GM12874 (cell line): ENCODE results near the gene OR2L3.

Experiments used
- CTCF ChIP-seq: IDR thresholded peaks from 2 replicates; pipeline ENCODE4 v1.5.1; 2011; ENCODE audit warnings: low read depth, mild to moderate bottlenecking, control low read depth, low read length, moderate library complexity; ENCODE audit not compliant: insufficient read depth

OR2L3 gene

GRCh38 chr1:248046536-248046935, at the start of gene OR2L3:
OR2L3 (plus strand) TSS chr1:248046836; CDS start chr1:248060682, 13,846 bp downstream.
- no peak for TF ChIP-seq CTCF

GRCh38 chr1:247998811-247999210, 47.8 kb upstream of the OR2L3 start:
- TF ChIP-seq CTCF = no peak

- no peak for TF ChIP-seq CTCF
Measured at GRCh38 chr1:248000169-248000568, 46.5 kb upstream of the OR2L3 start.

- no peak for TF ChIP-seq CTCF
Measured at GRCh38 chr1:248007778-248008177, 38.9 kb upstream of the OR2L3 start.

- TF ChIP-seq CTCF = no peak
Measured at GRCh38 chr1:248009681-248010080, 37.0 kb upstream of the OR2L3 start.

GRCh38 chr1:248013229-248013710, 33.4 kb upstream of the OR2L3 start, which contains the start of gene OR2L5:
OR2L5 (plus strand) TSS chr1:248013660; CDS start chr1:248021948, 8,288 bp downstream.
- no peak for TF ChIP-seq CTCF

GRCh38 chr1:248015803-248016202, 30.8 kb upstream of the OR2L3 start:
- no peak for TF ChIP-seq CTCF

GRCh38 chr1:248029770-248030169, 16.9 kb upstream of the OR2L3 start, which contains the start of gene OR2L2:
OR2L2 (plus strand) TSS chr1:248030070; CDS start chr1:248038268, 8,198 bp downstream.
- TF ChIP-seq CTCF = no peak
